Osteocyte (in vitro differentiated cells): ENCODE results near the gene CAVIN2. TPM values are rescaled to one million over a fixed set of nuclear protein-coding genes. Genes with fewer than 3 reads are reported as not detected.

Experiments used
- DNase-seq: peaks from one replicate; pipeline ENCODE4 v3.0.0; 2021; ENCODE audit warnings: mixed read lengths; ENCODE audit not compliant: unreplicated experiment; ENCODE audit errors: extremely low spot score
- H3K27ac Mint-ChIP-seq: one replicate; pipeline ENCODE4 v1.8.0; 2021; ENCODE audit warnings: mild to moderate bottlenecking, mixed read lengths; ENCODE audit not compliant: unreplicated experiment
- H3K27me3 Mint-ChIP-seq: one replicate; pipeline ENCODE4 v1.8.0; 2021; ENCODE audit warnings: mixed read lengths; ENCODE audit not compliant: unreplicated experiment
- H3K36me3 Mint-ChIP-seq: one replicate; pipeline ENCODE4 v1.8.0; 2021; ENCODE audit warnings: mixed read lengths; ENCODE audit not compliant: unreplicated experiment
- H3K4me1 Mint-ChIP-seq: one replicate; pipeline ENCODE4 v1.8.0; 2021; ENCODE audit warnings: mixed read lengths; ENCODE audit not compliant: unreplicated experiment
- H3K4me3 Mint-ChIP-seq: one replicate; pipeline ENCODE4 v1.8.0; 2021; ENCODE audit warnings: mild to moderate bottlenecking, moderate library complexity, mixed read lengths; ENCODE audit not compliant: unreplicated experiment
- H3K9me3 Mint-ChIP-seq: one replicate; pipeline ENCODE4 v1.8.0; 2021; ENCODE audit warnings: mixed read lengths; ENCODE audit not compliant: unreplicated experiment
- total RNA-seq: library from RNA; stranded (reverse); gene quantifications from 2 replicates; pipeline ENCODE4 v1.2.1, GENCODE V29; 2021
- TF ChIP-seq, protein P1 (sequence below): fragments of 200-600 bp; sonication (generic); IDR thresholded peaks from 2 replicates; pipeline ENCODE4 v1.5.0; 2021; ENCODE audit warnings: antibody characterized with exemption, mild to moderate bottlenecking, moderate library complexity

CAVIN2 gene
- total RNA-seq, 1 donor from 2014 or later = 5.3 TPM

DNA sequence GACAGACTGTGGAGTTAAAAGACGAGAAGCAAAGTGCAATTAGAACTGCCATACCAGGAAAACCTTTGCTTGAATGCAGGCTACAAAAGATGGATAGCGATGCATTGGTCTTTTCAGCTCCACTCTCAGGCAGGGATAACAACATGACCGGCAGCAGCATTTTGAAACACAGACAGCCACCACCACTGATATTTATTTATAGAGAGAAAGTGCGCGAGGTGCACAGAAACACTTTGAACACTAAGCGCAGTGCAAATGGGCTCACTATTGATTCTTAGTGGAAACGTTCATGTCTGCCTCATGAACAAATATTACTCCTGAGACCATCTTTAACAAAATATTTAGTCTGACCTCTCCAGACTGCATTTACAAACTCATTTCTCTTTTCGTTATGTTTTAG, 32.9 kb downstream of the CAVIN2 start:
- Mint-ChIP-seq H3K4me1 (peaks cover 11% of the 10 kb centered on the region), H3K4me3 (no peak overlapping the region), H3K27ac (no peak overlapping the region), H3K36me3 (no peaks in the 10 kb centered on the region), H3K27me3 (no peaks in the 10 kb centered on the region), H3K9me3 (peaks cover 4% of the 10 kb centered on the region)
- no peak for DNase-seq
- TF ChIP-seq, protein P1, sequence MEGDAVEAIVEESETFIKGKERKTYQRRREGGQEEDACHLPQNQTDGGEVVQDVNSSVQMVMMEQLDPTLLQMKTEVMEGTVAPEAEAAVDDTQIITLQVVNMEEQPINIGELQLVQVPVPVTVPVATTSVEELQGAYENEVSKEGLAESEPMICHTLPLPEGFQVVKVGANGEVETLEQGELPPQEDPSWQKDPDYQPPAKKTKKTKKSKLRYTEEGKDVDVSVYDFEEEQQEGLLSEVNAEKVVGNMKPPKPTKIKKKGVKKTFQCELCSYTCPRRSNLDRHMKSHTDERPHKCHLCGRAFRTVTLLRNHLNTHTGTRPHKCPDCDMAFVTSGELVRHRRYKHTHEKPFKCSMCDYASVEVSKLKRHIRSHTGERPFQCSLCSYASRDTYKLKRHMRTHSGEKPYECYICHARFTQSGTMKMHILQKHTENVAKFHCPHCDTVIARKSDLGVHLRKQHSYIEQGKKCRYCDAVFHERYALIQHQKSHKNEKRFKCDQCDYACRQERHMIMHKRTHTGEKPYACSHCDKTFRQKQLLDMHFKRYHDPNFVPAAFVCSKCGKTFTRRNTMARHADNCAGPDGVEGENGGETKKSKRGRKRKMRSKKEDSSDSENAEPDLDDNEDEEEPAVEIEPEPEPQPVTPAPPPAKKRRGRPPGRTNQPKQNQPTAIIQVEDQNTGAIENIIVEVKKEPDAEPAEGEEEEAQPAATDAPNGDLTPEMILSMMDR = no peak

DNA sequence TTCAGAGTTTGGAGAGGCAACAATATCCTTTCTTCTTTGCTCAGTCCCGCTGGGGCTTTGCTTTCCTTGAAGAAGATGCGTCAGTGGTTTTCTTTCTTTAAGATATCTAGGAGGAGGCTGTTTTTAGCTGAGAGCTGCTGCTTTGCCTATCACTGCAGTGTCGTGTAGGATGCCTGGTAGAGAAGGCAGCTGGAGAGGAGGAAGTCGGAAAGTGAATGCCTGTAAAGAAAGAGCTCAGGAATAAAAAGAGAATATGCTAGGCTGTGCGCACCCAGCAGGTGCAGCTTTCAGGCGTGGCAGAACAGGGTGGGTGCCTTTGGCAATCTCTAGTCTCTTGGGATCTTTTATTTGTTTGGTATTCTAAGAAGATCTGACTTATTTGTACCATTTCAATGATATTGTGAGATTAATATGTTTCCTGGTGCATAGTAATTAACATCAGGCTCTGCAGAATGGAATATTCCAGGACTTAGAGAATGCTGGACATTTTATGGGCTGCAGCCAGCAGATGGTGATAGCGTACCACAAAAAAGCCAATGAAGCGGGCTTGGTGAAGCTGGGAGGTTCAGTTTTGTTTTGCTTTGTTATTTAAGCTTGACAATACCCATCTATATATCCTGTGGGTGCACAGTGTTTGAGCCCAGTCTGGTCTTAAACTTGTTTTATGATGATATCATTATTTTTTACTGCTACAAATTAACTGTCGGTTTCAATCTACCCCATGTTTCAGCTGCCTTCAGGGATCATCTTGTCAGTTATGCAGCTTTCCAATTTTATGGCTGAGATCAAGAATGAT, 34.9 kb downstream of the CAVIN2 start:
- Mint-ChIP-seq H3K27me3 (no peaks in the 10 kb centered on the region), H3K36me3 (no peaks in the 10 kb centered on the region), H3K9me3 (peaks cover 4% of the 10 kb centered on the region), H3K27ac (no peak overlapping the region), H3K4me1 (peaks cover 7% of the 10 kb centered on the region), H3K4me3 (no peak overlapping the region)
- DNase-seq = no peak
- TF ChIP-seq, protein P1 = peak; percentile 93

DNA sequence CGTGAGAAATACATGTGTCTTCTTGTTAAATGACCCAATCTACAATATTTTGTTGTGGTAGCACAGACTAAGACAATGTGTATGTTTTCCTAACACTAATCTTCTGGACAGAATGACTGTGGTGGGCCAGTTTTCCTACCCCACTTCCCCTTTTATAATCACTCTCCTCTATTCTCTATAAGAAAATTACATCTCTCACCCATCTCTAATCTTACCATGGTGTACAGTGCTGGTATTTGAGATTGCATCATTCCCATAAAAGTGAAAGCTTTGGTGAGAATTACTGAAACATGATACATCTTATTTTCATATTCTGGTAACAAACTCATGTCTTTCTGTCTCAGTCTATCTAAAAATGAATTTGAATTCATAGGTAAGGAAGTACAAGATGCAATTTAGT, 40.5 kb downstream of the CAVIN2 start:
- H3K27ac Mint-ChIP-seq = no peak overlapping the region
- DNase-seq = no peak
- no peak overlapping the region for H3K4me3 Mint-ChIP-seq
- no peaks in the 10 kb centered on the region for H3K36me3 Mint-ChIP-seq
- no peaks in the 10 kb centered on the region for H3K27me3 Mint-ChIP-seq
- peaks cover 6% of the 10 kb centered on the region for H3K4me1 Mint-ChIP-seq
- H3K9me3 Mint-ChIP-seq = peaks cover 4% of the 10 kb centered on the region
- TF ChIP-seq, protein P1 = no peak

DNA sequence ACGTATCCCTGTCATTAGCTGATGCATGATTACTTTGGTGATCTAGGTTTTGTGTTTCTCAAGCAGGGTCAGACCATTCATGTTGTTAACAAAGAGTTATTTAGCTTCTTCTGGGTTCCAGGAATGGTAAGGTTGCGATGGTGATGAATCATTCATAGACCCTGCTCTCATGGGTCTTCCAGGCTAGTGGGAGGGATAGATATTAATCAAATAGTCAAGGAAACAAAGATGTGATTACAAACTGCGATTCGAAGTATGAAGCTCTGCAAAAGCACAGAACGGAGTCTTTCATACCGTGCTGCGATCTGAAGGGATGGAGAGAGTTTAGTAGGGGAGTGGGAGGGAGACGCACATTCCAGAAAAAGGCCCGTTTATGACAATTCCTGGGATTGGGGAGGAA, 42.1 kb downstream of the CAVIN2 start:
- DNase-seq = no peak

DNA sequence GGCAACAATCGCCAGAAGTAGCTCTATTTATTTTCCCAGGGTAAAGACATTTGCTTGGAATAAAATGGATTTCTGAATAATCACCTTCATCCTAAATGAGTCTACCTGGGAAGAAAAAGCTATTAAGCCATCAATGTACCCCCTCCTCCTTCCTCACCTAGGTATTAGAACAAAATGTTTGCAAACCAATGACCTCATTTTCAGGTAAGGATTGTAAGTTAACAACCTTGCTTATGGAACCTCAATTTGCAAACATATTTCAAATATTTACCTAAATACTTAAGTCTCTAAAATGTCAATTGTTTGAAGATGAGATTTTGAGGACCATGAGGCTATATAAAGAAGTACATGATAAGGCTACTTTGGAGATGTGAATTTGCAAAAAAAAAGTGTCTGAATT, 43.9 kb downstream of the CAVIN2 start:
- H3K4me1 Mint-ChIP-seq = peaks cover 6% of the 10 kb centered on the region
- H3K36me3 Mint-ChIP-seq = no peaks in the 10 kb centered on the region
- H3K27me3 Mint-ChIP-seq = no peaks in the 10 kb centered on the region
- no peak overlapping the region for H3K27ac Mint-ChIP-seq
- TF ChIP-seq, protein P1 = no peak
- no peak for DNase-seq
- no peaks in the 10 kb centered on the region for H3K9me3 Mint-ChIP-seq
- H3K4me3 Mint-ChIP-seq = no peak overlapping the region

More for the DNA sequence above, 42.1 kb downstream of the CAVIN2 start:
- H3K27ac Mint-ChIP-seq = no peak overlapping the region
- H3K4me3 Mint-ChIP-seq = no peak overlapping the region
- H3K27me3 Mint-ChIP-seq = no peaks in the 10 kb centered on the region
- H3K4me1 Mint-ChIP-seq = peaks cover 6% of the 10 kb centered on the region
- H3K9me3 Mint-ChIP-seq = peaks cover 4% of the 10 kb centered on the region
- H3K36me3 Mint-ChIP-seq = no peaks in the 10 kb centered on the region
- TF ChIP-seq, protein P1 = no peak
